K562 (cell line): ENCODE results near the gene TRDN. TPM values are rescaled to one million over a fixed set of nuclear protein-coding genes. Genes with fewer than 3 reads are reported as not detected.

Source experiments
- ATAC-seq: fragments of 200-7000 bp; cut with Tn5 transposase; 3 replicates; pipeline ENCODE4 v1.9.1; 2020; ENCODE audit warnings: moderate library complexity
- BruUV-seq: library from RNA; stranded (reverse); fragments of 400-500 nt; replicated peaks from 2 replicates; lab custom pipeline; 2021; lab: Mats Ljungman, UMichigan
- CTCF ChIA-PET: fragments of 300-600 bp; formaldehyde crosslinking; extraction: SDS; loops from one replicate; lab custom pipeline; 2021; ENCODE audit warnings: low intra/inter-chr PET ratio; lab: Yijun Ruan, JAX
- POLR2A ChIA-PET: fragments of 300-600, 350-650 bp; sonication (Branson Sonifier 250); formaldehyde crosslinking; extraction: SDS; loops from one replicate; lab custom pipeline; 2021; ENCODE audit warnings: antibody characterized with exemption, inconsistent platforms; lab: Yijun Ruan, JAX
- DNase-seq, 4 experiments: peaks; one replicate each; pipeline versions ENCODE4 v3.0.0 to v3.0.0-alpha.2; 2011 to 2018; ENCODE audit warnings: low spot score in 3 of 4, mixed read lengths in 3 of 4; ENCODE audit errors: extremely low read depth in 1 of 4
- FAIRE-seq: peaks from 2 replicates; lab custom pipeline; 2011; peaks lifted over from hg19 to GRCh38; lab: Jason Lieb, UNC
- H2AFZ ChIP-seq: 2 replicates; pipeline ENCODE4 v1.6.0; 2011; ENCODE audit warnings: low read depth, low read length, control low read depth, inconsistent platforms
- H3K27ac ChIP-seq: fragments of 200-600 bp; 3 replicates; pipeline ENCODE4 v1.8.0; 2011; ENCODE audit warnings: low read depth, mild to moderate bottlenecking, control low read depth, inconsistent platforms, low read length, moderate library complexity, mixed read lengths; ENCODE audit errors: extremely low read depth
- H3K27me3 ChIP-seq, 2 experiments: fragments of 300-600 bp in 1 of 2; 2 replicates in 1 of 2; 3 replicates in 1 of 2; pipeline versions ENCODE4 v1.6.0 to v1.8.0; 2011; ENCODE audit warnings: inconsistent platforms in 2 of 2, low read length in 2 of 2, mild to moderate bottlenecking in 1 of 2, mixed read lengths in 1 of 2, moderate library complexity in 1 of 2; ENCODE audit not compliant: control insufficient read depth in 2 of 2, insufficient read depth in 2 of 2
- H3K36me3 ChIP-seq: fragments of 300-600 bp; 3 replicates; pipeline ENCODE4 v1.8.0; 2011; ENCODE audit warnings: mild to moderate bottlenecking, low read length, inconsistent platforms; ENCODE audit not compliant: control insufficient read depth, insufficient read depth
- H3K4me1 ChIP-seq, 2 experiments: fragments of 200-600 bp in 1 of 2; replicated peaks in 1 of 2; 2 replicates in 1 of 2; 3 replicates in 1 of 2; pipeline versions ENCODE4 v1.5.1 to v1.8.0; 2011; ENCODE audit warnings: inconsistent platforms in 2 of 2, low read length in 2 of 2, mild to moderate bottlenecking in 1 of 2, mixed read lengths in 1 of 2, moderate library complexity in 1 of 2; ENCODE audit not compliant: control insufficient read depth in 2 of 2, insufficient read depth in 2 of 2
- H3K4me2 ChIP-seq: 2 replicates; pipeline ENCODE4 v1.6.1; 2011; ENCODE audit warnings: low read length, control low read depth, inconsistent platforms, mixed read lengths; ENCODE audit not compliant: insufficient read depth
- H3K4me3 ChIP-seq: fragments of 200-600 bp; sonication (generic), shearing (Covaris generic); 2 replicates; pipeline ENCODE4 v1.5.1; 2016; ENCODE audit warnings: control low read depth, inconsistent platforms
- H3K79me2 ChIP-seq: fragments of 200-600 bp; 3 replicates; pipeline ENCODE4 v1.8.0; 2011; ENCODE audit warnings: low read length, inconsistent platforms; ENCODE audit not compliant: control insufficient read depth, insufficient read depth
- H3K9ac ChIP-seq, 2 experiments: 2 replicates each; pipeline versions ENCODE4 v1.6.0 to v1.6.1; 2011; ENCODE audit warnings: low read depth in 2 of 2, low read length in 2 of 2, control low read depth in 1 of 2, inconsistent platforms in 1 of 2, mild to moderate bottlenecking in 1 of 2, mixed read lengths in 1 of 2; ENCODE audit not compliant: insufficient read depth in 1 of 2
- H3K9me1 ChIP-seq: one replicate; pipeline ENCODE4 v1.6.0; 2011; ENCODE audit warnings: inconsistent platforms, mild to moderate bottlenecking, low read length, moderate library complexity; ENCODE audit not compliant: control insufficient read depth, insufficient read depth
- H3K9me3 ChIP-seq: replicated peaks from 2 replicates; pipeline ENCODE4 v1.5.1; 2011; ENCODE audit warnings: low read depth, low read length, inconsistent platforms; ENCODE audit not compliant: control insufficient read depth, insufficient read depth
- H4K20me1 ChIP-seq: replicated peaks from 2 replicates; pipeline ENCODE4 v1.6.1; 2011; ENCODE audit warnings: low read length, inconsistent platforms, mixed read lengths; ENCODE audit not compliant: control insufficient read depth, insufficient read depth
- DIDO1 ChIP-seq: fragments of 450-650 bp; IDR thresholded peaks from 2 replicates; pipeline ENCODE4 v1.6.1; 2016; ENCODE audit warnings: low read depth, missing biosample characterization, missing genetic modification characterization
- HNRNPH1 ChIP-seq: fragments of 200-400 bp; formaldehyde crosslinking; optimal IDR thresholded peaks from 2 replicates; pipeline ENCODE3; 2017; ENCODE audit warnings: low read depth, mild to moderate bottlenecking, low read length, moderate library complexity
- RAD51 ChIP-seq: fragments of 450-650 bp; IDR thresholded peaks from 2 replicates; pipeline ENCODE4 v1.7.1; 2016; ENCODE audit warnings: low read depth, mild to moderate bottlenecking, borderline replicate concordance
- WGBS: fragments of 100-300 bp; shearing (Covaris generic); methylation state at CpG from one replicate; pipeline ENCODE4 v1.1.6; 2016; ENCODE audit warnings: low coverage, mixed read lengths; ENCODE audit not compliant: insufficient coverage; ENCODE audit errors: missing lambda C conversion rate; 5-methylcytosine and 5-hydroxymethylcytosine counted together
- in situ Hi-C: fragments of 300-500 bp; cut with MboI; formaldehyde crosslinking; loops from 4 replicates; pipeline ENCODE4 v1.15.0; 2018; ENCODE audit warnings: inconsistent platforms, mixed read lengths
- intact Hi-C: fragments of 100-400 bp; cut with micrococcal nuclease; formaldehyde crosslinking; loops from 2 replicates; pipeline ENCODE4 v1.14.2; 2022
- polyA plus RNA-seq, 8 experiments: library from polyadenylated mRNA; depleted of rRNA in 4 of 8; stranded (reverse) in 5 of 8; unstranded in 3 of 8; fragments of >200 nt; fragmentation: Nextera tagmentation in 2 of 8; fragmentation: Illumina TruSeq in 1 of 8; extraction: Ambion mirVana in 2 of 8; extraction: Trizol in 1 of 8; gene quantifications; 2 replicates each; pipeline versions ENCODE4 v1.2.1 to v1.2.3, GENCODE V29; 2011 to 2014; ENCODE audit warnings: inconsistent platforms in 1 of 8, missing spikeins in 1 of 8
- total RNA-seq, 7 experiments: library from RNA; depleted of rRNA in 6 of 7; stranded (reverse); fragments of >200 nt in 6 of 7; fragmentation: Illumina TruSeq in 2 of 7; extraction: Trizol in 2 of 7; gene quantifications; 2 replicates each; pipeline versions ENCODE4 v1.2.1 to v1.2.3, GENCODE V29; 2011 to 2021; ENCODE audit warnings: low replicate concordance in 1 of 7
- TF ChIP-seq, protein P1 (sequence below): sonication (generic); formaldehyde crosslinking; IDR thresholded peaks from 2 replicates; pipeline ENCODE4 v1.4.0; 2020; ENCODE audit warnings: mild to moderate bottlenecking, missing genetic modification reagents

TRDN gene
- total and polyA plus RNA-seq, 9 of the 15 experiments (the other 6 are each of a cell fraction or from before 2014, with no cell fraction given), result 0.05 to 0.50 (median 0.16) TPM

DNA sequence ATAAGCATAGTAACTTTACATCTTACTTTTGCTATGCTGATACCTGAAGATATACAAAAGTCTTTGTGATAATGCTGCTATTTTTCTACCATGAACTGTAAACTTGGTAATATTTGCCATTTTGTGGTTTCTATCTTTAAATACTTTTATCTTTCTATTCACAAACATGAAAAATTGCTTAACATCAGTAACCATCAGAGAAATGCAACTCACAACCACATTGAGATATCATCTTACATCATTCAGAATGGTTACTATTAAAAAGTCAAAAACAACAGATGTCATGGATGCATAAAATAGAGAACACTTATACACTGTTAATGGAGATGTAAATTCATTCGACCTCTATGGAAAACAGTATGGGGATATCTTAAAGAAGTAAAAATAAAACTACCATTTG is 112.0 kb downstream of the TRDN start:
- Histone ChIP-seq H3K9me3 (peaks cover 1% of the 10 kb centered on the region), H3K9me1 (no peaks in the 10 kb centered on the region), H4K20me1 (no peaks in the 10 kb centered on the region), H3K9ac (no peak overlapping the region), H3K36me3 (no peaks in the 10 kb centered on the region), H3K4me2 (no peak overlapping the region), H3K27ac (no peak overlapping the region), H3K27me3 (no peaks in the 10 kb centered on the region), H2AFZ (no peak overlapping the region), H3K4me1 (no peaks in the 10 kb centered on the region), H3K79me2 (no peaks in the 10 kb centered on the region), H3K4me3 (no peak overlapping the region)
- no peak for TF ChIP-seq HNRNPH1
- no peak for TF ChIP-seq RAD51
- TF ChIP-seq, protein P1, sequence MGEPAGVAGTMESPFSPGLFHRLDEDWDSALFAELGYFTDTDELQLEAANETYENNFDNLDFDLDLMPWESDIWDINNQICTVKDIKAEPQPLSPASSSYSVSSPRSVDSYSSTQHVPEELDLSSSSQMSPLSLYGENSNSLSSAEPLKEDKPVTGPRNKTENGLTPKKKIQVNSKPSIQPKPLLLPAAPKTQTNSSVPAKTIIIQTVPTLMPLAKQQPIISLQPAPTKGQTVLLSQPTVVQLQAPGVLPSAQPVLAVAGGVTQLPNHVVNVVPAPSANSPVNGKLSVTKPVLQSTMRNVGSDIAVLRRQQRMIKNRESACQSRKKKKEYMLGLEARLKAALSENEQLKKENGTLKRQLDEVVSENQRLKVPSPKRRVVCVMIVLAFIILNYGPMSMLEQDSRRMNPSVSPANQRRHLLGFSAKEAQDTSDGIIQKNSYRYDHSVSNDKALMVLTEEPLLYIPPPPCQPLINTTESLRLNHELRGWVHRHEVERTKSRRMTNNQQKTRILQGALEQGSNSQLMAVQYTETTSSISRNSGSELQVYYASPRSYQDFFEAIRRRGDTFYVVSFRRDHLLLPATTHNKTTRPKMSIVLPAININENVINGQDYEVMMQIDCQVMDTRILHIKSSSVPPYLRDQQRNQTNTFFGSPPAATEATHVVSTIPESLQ (CRISPR knock-in tag), result no peak
- TF ChIP-seq DIDO1 (tag), result no peak
- DNase-seq (no peak), ATAC-seq (no peak), FAIRE-seq (no peak)
- POLR2A ChIA-PET, result no interaction called here
- BruUV-seq, result no TSS peak
- intact Hi-C loops (no loop called here), in situ Hi-C loops (no loop called here)
- CTCF ChIA-PET, result no interaction called here
- 0% methylated on average over 1 of the region's 1 CpG for WGBS
